Endothelial cell of umbilical vein (primary cell): ENCODE results near the gene STXBP5. TPM values are rescaled to one million over a fixed set of nuclear protein-coding genes. Genes with fewer than 3 reads are reported as not detected.

Experiments
- BruUV-seq: library from RNA; stranded (reverse); fragments of 400-500 nt; replicated peaks from 2 replicates; lab custom pipeline; 2021; lab: Mats Ljungman, UMichigan
- CTCF ChIA-PET: fragments of 300-600, 350-600 bp; sonication (Branson Sonifier 250); formaldehyde crosslinking; loops from one replicate; lab custom pipeline; 2021; ENCODE audit warnings: antibody characterized with exemption, inconsistent platforms; lab: Charles Lee
- POLR2A ChIA-PET: fragments of 300-600, 350-600 bp; sonication (Branson Sonifier 250); formaldehyde crosslinking; loops from one replicate; lab custom pipeline; 2021; ENCODE audit warnings: antibody characterized with exemption, inconsistent platforms; lab: Charles Lee
- DNase-seq: peaks from one replicate; pipeline ENCODE4 v3.0.0-alpha.2; 2011; ENCODE audit warnings: low read depth, low spot score
- FAIRE-seq: peaks from 2 replicates; lab custom pipeline; 2011; peaks lifted over from hg19 to GRCh38; lab: Jason Lieb, UNC
- H2AFZ ChIP-seq: 2 replicates; pipeline ENCODE4 v1.6.0; 2012; ENCODE audit warnings: low read depth, low read length, control low read depth, inconsistent platforms
- H3K27ac ChIP-seq: 2 replicates; pipeline ENCODE4 v1.5.1; 2011; ENCODE audit warnings: low read depth, mild to moderate bottlenecking, control low read depth, low read length, moderate library complexity; ENCODE audit not compliant: insufficient read depth
- H3K27me3 ChIP-seq, 2 experiments: 2 replicates each; pipeline versions ENCODE4 v1.6.0 to v1.6.1; 2011; ENCODE audit warnings: low read length in 2 of 2, mixed read lengths in 1 of 2; ENCODE audit not compliant: control insufficient read depth in 2 of 2, insufficient read depth in 2 of 2
- H3K36me3 ChIP-seq, 2 experiments: 2 replicates in 1 of 2; 3 replicates in 1 of 2; pipeline ENCODE4 v1.5.1; 2011; ENCODE audit warnings: low read length in 2 of 2, mild to moderate bottlenecking in 1 of 2, moderate library complexity in 1 of 2; ENCODE audit not compliant: control insufficient read depth in 2 of 2, insufficient read depth in 2 of 2; ENCODE audit errors: extremely low read depth in 1 of 2
- H3K4me1 ChIP-seq: 3 replicates; pipeline ENCODE4 v1.5.1; 2011; ENCODE audit warnings: mild to moderate bottlenecking, low read length; ENCODE audit not compliant: control insufficient read depth, insufficient read depth; ENCODE audit errors: extremely low read depth
- H3K4me2 ChIP-seq: 2 replicates; pipeline ENCODE4 v1.6.1; 2011; ENCODE audit warnings: low read length, control low read depth, mixed read lengths; ENCODE audit not compliant: insufficient read depth
- H3K4me3 ChIP-seq, 3 experiments: fragments of 200-600 bp in 1 of 3; sonication (generic), shearing (Covaris generic) in 1 of 3; replicated peaks in 1 of 3; 2 replicates each; pipeline ENCODE4 v1.5.1; 2011 to 2016; ENCODE audit warnings: control low read depth in 3 of 3, low read length in 3 of 3, mild to moderate bottlenecking in 2 of 3, inconsistent platforms in 1 of 3, low read depth in 1 of 3, moderate library complexity in 1 of 3; ENCODE audit not compliant: insufficient read depth in 1 of 3
- H3K79me2 ChIP-seq: 2 replicates; pipeline ENCODE4 v1.6.0; 2012; ENCODE audit warnings: low read length, inconsistent platforms; ENCODE audit not compliant: control insufficient read depth, insufficient read depth
- H3K9ac ChIP-seq: replicated peaks from 2 replicates; pipeline ENCODE3; 2011; ENCODE audit warnings: low read length, control low read depth; ENCODE audit not compliant: insufficient read depth; ENCODE audit errors: extremely low read depth
- H3K9me1 ChIP-seq: replicated peaks from 3 replicates; pipeline ENCODE4 v1.6.0; 2011; ENCODE audit warnings: mild to moderate bottlenecking, low read length; ENCODE audit not compliant: control insufficient read depth, insufficient read depth; ENCODE audit errors: extremely low read depth
- H3K9me3 ChIP-seq: replicated peaks from 2 replicates; pipeline ENCODE4 v1.5.1; 2012; ENCODE audit warnings: low read length, inconsistent platforms; ENCODE audit not compliant: control insufficient read depth, insufficient read depth
- H4K20me1 ChIP-seq: replicated peaks from 2 replicates; pipeline ENCODE3; 2011; ENCODE audit warnings: mild to moderate bottlenecking, low read length; ENCODE audit not compliant: control insufficient read depth, insufficient read depth; ENCODE audit errors: extremely low read depth
- EZH2 ChIP-seq: IDR thresholded peaks from 2 replicates; pipeline ENCODE4 v1.6.1; 2012; ENCODE audit warnings: borderline replicate concordance, low read depth, mild to moderate bottlenecking, moderate library complexity, low read length, inconsistent platforms; ENCODE audit not compliant: severe bottlenecking
- FOS ChIP-seq: IDR thresholded peaks from 2 replicates; pipeline ENCODE4 v1.6.1; 2011; ENCODE audit warnings: mild to moderate bottlenecking, low read length, moderate library complexity, borderline replicate concordance; ENCODE audit not compliant: insufficient read depth
- GATA2 ChIP-seq: IDR thresholded peaks from 2 replicates; pipeline ENCODE4 v1.7.0; 2011; ENCODE audit warnings: low read depth, mild to moderate bottlenecking, moderate library complexity, mixed read lengths, low read length; ENCODE audit not compliant: insufficient read length, insufficient read depth
- JUN ChIP-seq: IDR thresholded peaks from 2 replicates; pipeline ENCODE4 v1.6.1; 2011; ENCODE audit warnings: borderline replicate concordance, low read depth; ENCODE audit not compliant: insufficient read length, insufficient read depth
- MAX ChIP-seq: IDR thresholded peaks from 2 replicates; pipeline ENCODE4 v1.6.1; 2011; ENCODE audit not compliant: insufficient read depth, insufficient read length
- MYC ChIP-seq: IDR thresholded peaks from one replicate; pipeline ENCODE4 v1.6.1; 2011; ENCODE audit warnings: mild to moderate bottlenecking, low read depth, low read length
- POLR2A ChIP-seq: IDR thresholded peaks from 2 replicates; pipeline ENCODE4 v1.6.1; 2012; ENCODE audit warnings: low read depth, mild to moderate bottlenecking, control low read depth, low read length
- POLR2AphosphoS5 ChIP-seq: IDR thresholded peaks from 2 replicates; pipeline ENCODE4 v1.6.1; 2012; ENCODE audit warnings: low read depth, mild to moderate bottlenecking, control low read depth, low read length, moderate library complexity; ENCODE audit not compliant: insufficient read depth
- dilution Hi-C: fragments of 300-500 bp; cut with MboI; formaldehyde crosslinking; loops from one replicate; pipeline ENCODE4 v1.15.0; 2019; ENCODE audit warnings: low sequenced_read_pairs; ENCODE audit not compliant: extremely low pct_ligation_motif_present
- intact Hi-C: fragments of 100-400 bp; cut with micrococcal nuclease; formaldehyde crosslinking; loops from one replicate; pipeline ENCODE4 v1.10.0; 2022
- polyA plus RNA-seq, 4 experiments: library from polyadenylated mRNA; depleted of rRNA in 3 of 4; stranded (reverse) in 3 of 4; unstranded in 1 of 4; fragments of >200 nt; gene quantifications; 2 replicates each; pipeline versions ENCODE4 v1.2.1 to v1.2.3, GENCODE V29; 2011 to 2012; ENCODE audit warnings: missing spikeins in 1 of 4
- total RNA-seq: library from RNA; stranded (reverse); gene quantifications from 2 replicates; pipeline ENCODE4 v1.2.3, GENCODE V29; 2021
- TF ChIP-seq, protein P1 (sequence below), 2 donors: IDR thresholded peaks; 1 replicate in 1 of 2; 2 replicates in 1 of 2; pipeline ENCODE4 v1.5.1; 2011; ENCODE audit warnings: low read length in 2 of 2, mild to moderate bottlenecking in 2 of 2, moderate library complexity in 2 of 2, control low read depth in 1 of 2, inconsistent platforms in 1 of 2, low read depth in 1 of 2; ENCODE audit not compliant: insufficient read depth in 1 of 2; ENCODE audit errors: extremely low read depth in 1 of 2

The STXBP5 gene
- total and polyA plus RNA-seq, 2 donors (not counting 3 experiments of a cell fraction or from before 2014, with no cell fraction given) = 7.1 to 21.8 TPM

GRCh38 chr6:147173140-147173539 lies 31.1 kb upstream of the STXBP5 start:
- H3K4me1 ChIP-seq = no peaks in the 10 kb centered on the region
- no peaks in the 10 kb centered on the region for H4K20me1 ChIP-seq
- H3K79me2 ChIP-seq = no peaks in the 10 kb centered on the region
- ChIA-PET POLR2A (no interaction called here), CTCF (no interaction called here)
- H3K27me3 ChIP-seq = no peaks in the 10 kb centered on the region
- no peak overlapping the region for H3K4me2 ChIP-seq
- no peak overlapping the region for H2AFZ ChIP-seq
- TF ChIP-seq GATA2 (no peak), POLR2A (no peak), EZH2 (no peak), JUN (no peak)
- TF ChIP-seq, protein P1, sequence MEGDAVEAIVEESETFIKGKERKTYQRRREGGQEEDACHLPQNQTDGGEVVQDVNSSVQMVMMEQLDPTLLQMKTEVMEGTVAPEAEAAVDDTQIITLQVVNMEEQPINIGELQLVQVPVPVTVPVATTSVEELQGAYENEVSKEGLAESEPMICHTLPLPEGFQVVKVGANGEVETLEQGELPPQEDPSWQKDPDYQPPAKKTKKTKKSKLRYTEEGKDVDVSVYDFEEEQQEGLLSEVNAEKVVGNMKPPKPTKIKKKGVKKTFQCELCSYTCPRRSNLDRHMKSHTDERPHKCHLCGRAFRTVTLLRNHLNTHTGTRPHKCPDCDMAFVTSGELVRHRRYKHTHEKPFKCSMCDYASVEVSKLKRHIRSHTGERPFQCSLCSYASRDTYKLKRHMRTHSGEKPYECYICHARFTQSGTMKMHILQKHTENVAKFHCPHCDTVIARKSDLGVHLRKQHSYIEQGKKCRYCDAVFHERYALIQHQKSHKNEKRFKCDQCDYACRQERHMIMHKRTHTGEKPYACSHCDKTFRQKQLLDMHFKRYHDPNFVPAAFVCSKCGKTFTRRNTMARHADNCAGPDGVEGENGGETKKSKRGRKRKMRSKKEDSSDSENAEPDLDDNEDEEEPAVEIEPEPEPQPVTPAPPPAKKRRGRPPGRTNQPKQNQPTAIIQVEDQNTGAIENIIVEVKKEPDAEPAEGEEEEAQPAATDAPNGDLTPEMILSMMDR (IDR thresholded peaks at IDR 0.05; ENCODE audit: extremely low read depth in 1 of 2, insufficient read depth in 1 of 2, low read depth in 1 of 2, low read length in 2 of 2) = no peak
- no peak overlapping the region for H3K9ac ChIP-seq
- H3K4me3 ChIP-seq = no peak overlapping the region
- no peaks in the 10 kb centered on the region for H3K9me3 ChIP-seq
- FAIRE-seq = no peak
- no peak overlapping the region for H3K27ac ChIP-seq
- no peaks in the 10 kb centered on the region for H3K36me3 ChIP-seq
- no peaks in the 10 kb centered on the region for H3K9me1 ChIP-seq
- no peak for DNase-seq
- intact Hi-C loops = no loop called here
- dilution Hi-C loops = no loop called here
- no TSS peak for BruUV-seq

DNA sequence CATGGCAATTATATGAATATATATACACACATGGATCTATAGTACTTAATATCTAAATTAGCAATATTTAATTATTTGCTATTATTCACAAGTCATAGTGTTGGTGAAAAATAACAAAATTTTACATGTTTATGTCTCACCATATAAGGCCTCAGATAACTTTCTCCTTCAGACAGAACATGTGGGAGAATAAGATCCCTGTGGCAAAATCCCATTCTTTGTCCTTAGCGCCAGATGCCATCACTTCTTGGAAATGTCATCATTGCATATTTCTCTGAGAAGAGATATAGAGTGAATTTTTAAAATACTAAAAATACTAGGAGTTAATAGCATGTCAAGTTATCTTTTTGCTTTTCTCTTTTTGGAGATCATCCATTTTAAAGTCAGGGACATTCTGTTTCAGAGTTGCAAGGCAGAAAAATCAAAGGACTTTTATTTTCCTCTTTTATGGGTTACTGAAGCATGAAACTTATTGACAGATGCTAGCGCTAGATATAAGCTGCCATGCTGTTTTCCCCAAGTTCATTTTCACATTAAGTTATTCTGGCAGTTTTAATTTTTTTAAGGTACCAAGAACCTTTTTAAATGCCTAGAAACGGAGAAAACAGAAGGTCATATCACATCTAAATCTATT lies 30.4 kb upstream of the STXBP5 start:
- no peak for FAIRE-seq
- H3K27me3 ChIP-seq = no peaks in the 10 kb centered on the region
- no peaks in the 10 kb centered on the region for H3K4me1 ChIP-seq
- H3K9ac ChIP-seq = no peak overlapping the region
- H2AFZ ChIP-seq = no peak overlapping the region
- H3K36me3 ChIP-seq = no peaks in the 10 kb centered on the region
- no peaks in the 10 kb centered on the region for H4K20me1 ChIP-seq
- ChIA-PET CTCF (no interaction called here), POLR2A (no interaction called here)
- TF ChIP-seq EZH2 (no peak), POLR2A (no peak), MAX (no peak), FOS (no peak), JUN (no peak), POLR2AphosphoS5 (no peak), MYC (no peak), GATA2 (no peak)
- TF ChIP-seq, protein P1 (IDR thresholded peaks at IDR 0.05; ENCODE audit: extremely low read depth in 1 of 2, insufficient read depth in 1 of 2, low read depth in 1 of 2, low read length in 2 of 2) = no peak
- H3K27ac ChIP-seq = no peak overlapping the region
- dilution Hi-C loops (no loop called here), intact Hi-C loops (no loop called here)
- no peak overlapping the region for H3K4me2 ChIP-seq
- H3K79me2 ChIP-seq = no peaks in the 10 kb centered on the region
- no peaks in the 10 kb centered on the region for H3K9me1 ChIP-seq
- no TSS peak for BruUV-seq
- H3K9me3 ChIP-seq = no peaks in the 10 kb centered on the region
- H3K4me3 ChIP-seq = no peak overlapping the region
- DNase-seq = no peak
